CD4-positive, CD25-positive, alpha-beta regulatory T cell (primary cell): ENCODE results near the gene MRAP2. TPM values are rescaled to one million over a fixed set of nuclear protein-coding genes. Genes with fewer than 3 reads are reported as not detected.
"Not testable (repeated sequence)": the region's sequence is repeated elsewhere in the genome, so short reads cannot be mapped to it uniquely, and the experiment has no call there.

ENCODE experiments used
- ATAC-seq, 2 donors: fragments of 150-1000 bp; cut with Tn5 transposase; one replicate each; pipeline ENCODE4 v1.10.0; 2021; ENCODE audit warnings: low read depth in 2 of 2, moderate number of reproducible peaks in 2 of 2, moderate library complexity in 1 of 2
- DNase-seq, 3 donors: peaks; one replicate each; pipeline versions ENCODE4 v3.0.0 to v3.0.0-alpha.2; 2012 to 2022; ENCODE audit warnings: mixed read lengths in 1 of 3
- H3K27ac ChIP-seq: one replicate; pipeline ENCODE4 v1.7.0; 2013; ENCODE audit warnings: mild to moderate bottlenecking, low read length; ENCODE audit not compliant: insufficient read depth, poor library complexity, severe bottlenecking
- H3K27me3 ChIP-seq: one replicate; pipeline ENCODE4 v1.7.0; 2013; ENCODE audit warnings: low read length; ENCODE audit not compliant: control insufficient read depth, insufficient read depth
- H3K36me3 ChIP-seq: one replicate; pipeline ENCODE4 v1.7.0; 2013; ENCODE audit warnings: mild to moderate bottlenecking, low read length, moderate library complexity; ENCODE audit not compliant: control insufficient read depth, insufficient read depth
- H3K4me1 ChIP-seq: 2 replicates; pipeline ENCODE4 v1.7.0; 2013; ENCODE audit warnings: mild to moderate bottlenecking, low read length; ENCODE audit not compliant: insufficient read depth, control insufficient read depth, poor library complexity, severe bottlenecking
- H3K4me3 ChIP-seq: one replicate; pipeline ENCODE4 v1.7.0; 2013; ENCODE audit warnings: low read depth, mild to moderate bottlenecking, low read length, moderate library complexity
- H3K9me3 ChIP-seq, 2 experiments: 1 replicate in 1 of 2; 2 replicates in 1 of 2; pipeline ENCODE4 v1.7.0; 2013; ENCODE audit warnings: low read length in 2 of 2, mild to moderate bottlenecking in 1 of 2, moderate library complexity in 1 of 2; ENCODE audit not compliant: control insufficient read depth in 2 of 2
- H3K27ac Mint-ChIP-seq, 3 donors: one replicate each; pipeline ENCODE4 v1.8.0; 2020 to 2022; ENCODE audit warnings: mild to moderate bottlenecking in 3 of 3, mixed read lengths in 3 of 3, moderate library complexity in 2 of 3
- H3K27me3 Mint-ChIP-seq: one replicate; pipeline ENCODE4 v1.8.0; 2022; ENCODE audit warnings: mild to moderate bottlenecking, mixed read lengths
- H3K36me3 Mint-ChIP-seq: one replicate; pipeline ENCODE4 v1.8.0; 2020; ENCODE audit warnings: mixed read lengths
- H3K4me1 Mint-ChIP-seq, 4 donors: one replicate each; pipeline ENCODE4 v1.8.0; 2020 to 2022; ENCODE audit warnings: mixed read lengths in 4 of 4, mild to moderate bottlenecking in 1 of 4
- H3K4me3 Mint-ChIP-seq, 4 donors: one replicate each; pipeline ENCODE4 v1.8.0; 2020 to 2022; ENCODE audit warnings: mild to moderate bottlenecking in 4 of 4, mixed read lengths in 4 of 4, moderate library complexity in 3 of 4
- H3K9me3 Mint-ChIP-seq, 7 donors: one replicate each; pipeline ENCODE4 v1.8.0; 2020 to 2022; ENCODE audit warnings: mixed read lengths in 7 of 7, mild to moderate bottlenecking in 3 of 7, moderate library complexity in 2 of 7
- polyA plus RNA-seq, 4 donors: library from polyadenylated mRNA; unstranded; fragments of 300-500 nt; fragmentation: Illumina TruSeq; gene quantifications; one replicate each; pipeline ENCODE4 v1.2.3, GENCODE V29; 2021
- total RNA-seq: library from RNA; stranded (reverse); gene quantifications from one replicate; pipeline ENCODE4 v1.2.3, GENCODE V29; 2022

Gene MRAP2
- total and polyA plus RNA-seq, 5 donors from 2014 or later, result not detected

- Histone ChIP-seq H3K4me3 (no peak overlapping the region), H3K36me3 (no peaks in the 10 kb centered on the region), H3K27ac (no peak overlapping the region), H3K27me3 (no peaks in the 10 kb centered on the region), H3K9me3 (no peaks in the 10 kb centered on the region), H3K4me1 (no peaks in the 10 kb centered on the region)
- DNase-seq (no peak), ATAC-seq (no peak)
- Mint-ChIP-seq H3K9me3 (peaks cover 0 to 7% (median 3%) of the 10 kb centered on the region in 7 donors), H3K27ac (no peak overlapping the region), H3K36me3 (peaks cover 17% of the 10 kb centered on the region), H3K4me1 (no peaks in the 10 kb centered on the region), H3K4me3 (no peak overlapping the region), H3K27me3 (no peaks in the 10 kb centered on the region)
Observed at GRCh38 chr6:84118191-84118590, 84.6 kb downstream of the MRAP2 start.

GRCh38 chr6:84119277-84119676 lies 85.7 kb downstream of the MRAP2 start:
- Histone ChIP-seq H3K27me3 (no peaks in the 10 kb centered on the region), H3K27ac (no peak overlapping the region), H3K4me1 (no peaks in the 10 kb centered on the region), H3K36me3 (no peaks in the 10 kb centered on the region), H3K4me3 (no peak overlapping the region), H3K9me3 (no peaks in the 10 kb centered on the region)
- H3K27ac Mint-ChIP-seq, result no peak overlapping the region
- no peaks in the 10 kb centered on the region for H3K27me3 Mint-ChIP-seq
- DNase-seq (no peak), ATAC-seq (no peak)
- peaks cover 0 to 10% (median 3%) of the 10 kb centered on the region in 7 donors for H3K9me3 Mint-ChIP-seq
- no peaks in the 10 kb centered on the region for H3K4me1 Mint-ChIP-seq
- H3K4me3 Mint-ChIP-seq, result no peak overlapping the region
- H3K36me3 Mint-ChIP-seq, result peaks cover 27% of the 10 kb centered on the region

GRCh38 chr6:84123186-84123585 lies 89.6 kb downstream of the MRAP2 start:
- H3K36me3 Mint-ChIP-seq, result peaks cover 42% of the 10 kb centered on the region
- H3K4me3 Mint-ChIP-seq, result no peak overlapping the region
- Histone ChIP-seq H3K27ac (no peak overlapping the region), H3K4me1 (no peaks in the 10 kb centered on the region), H3K9me3 (no peaks in the 10 kb centered on the region), H3K36me3 (peaks cover 8% of the 10 kb centered on the region), H3K4me3 (no peak overlapping the region), H3K27me3 (no peaks in the 10 kb centered on the region)
- H3K27me3 Mint-ChIP-seq, result no peaks in the 10 kb centered on the region
- DNase-seq (no peak), ATAC-seq (no peak)
- H3K9me3 Mint-ChIP-seq, result peaks cover 0 to 8% (median 0%) of the 10 kb centered on the region in 7 donors
- no peak overlapping the region for H3K27ac Mint-ChIP-seq
- H3K4me1 Mint-ChIP-seq, result no peaks in the 10 kb centered on the region

GRCh38 chr6:84129588-84129987 lies 96.0 kb downstream of the MRAP2 start:
- H3K27ac Mint-ChIP-seq, ATAC-seq: not testable (repeated sequence)
- H3K36me3 Mint-ChIP-seq, result peaks cover 22% of the 10 kb centered on the region

GRCh38 chr6:84133385-84133784 lies 99.8 kb downstream of the MRAP2 start:
- not testable (repeated sequence) for H3K27me3 ChIP-seq, H3K9me3 ChIP-seq, ATAC-seq, H3K36me3 ChIP-seq, H3K4me1 ChIP-seq, H3K27me3 Mint-ChIP-seq, H3K27ac Mint-ChIP-seq, H3K4me3 ChIP-seq, H3K4me1 Mint-ChIP-seq, H3K27ac ChIP-seq, DNase-seq, H3K4me3 Mint-ChIP-seq, H3K9me3 Mint-ChIP-seq
- H3K36me3 Mint-ChIP-seq, result peaks cover 24% of the 10 kb centered on the region

More at GRCh38 chr6:84129588-84129987, 96.0 kb downstream of the MRAP2 start:
- H3K4me1 ChIP-seq, H3K27me3 Mint-ChIP-seq, H3K27ac ChIP-seq, H3K4me3 Mint-ChIP-seq, DNase-seq, H3K9me3 Mint-ChIP-seq, H3K4me3 ChIP-seq, H3K9me3 ChIP-seq, H3K27me3 ChIP-seq, H3K4me1 Mint-ChIP-seq: not testable (repeated sequence)
- H3K36me3 ChIP-seq, result peaks cover 10% of the 10 kb centered on the region

- no peaks in the 10 kb centered on the region for H3K27me3 Mint-ChIP-seq
- H3K27ac Mint-ChIP-seq, result no peak overlapping the region
- ATAC-seq, result no peak
- H3K27me3 ChIP-seq, result no peaks in the 10 kb centered on the region
- no peak overlapping the region for H3K4me3 Mint-ChIP-seq
- no peak overlapping the region for H3K27ac ChIP-seq
- H3K4me3 ChIP-seq, result no peak overlapping the region
- peaks cover 14% of the 10 kb centered on the region for H3K36me3 ChIP-seq
- no peaks in the 10 kb centered on the region for H3K4me1 ChIP-seq
- peaks cover 32% of the 10 kb centered on the region for H3K36me3 Mint-ChIP-seq
- no peaks in the 10 kb centered on the region for H3K4me1 Mint-ChIP-seq
- peaks cover 0 to 7% (median 0%) of the 10 kb centered on the region in 7 donors for H3K9me3 Mint-ChIP-seq
- no peaks in the 10 kb centered on the region for H3K9me3 ChIP-seq
- no peak for DNase-seq
Observed at GRCh38 chr6:84135291-84135690, 101.7 kb downstream of the MRAP2 start.

GRCh38 chr6:84136364-84137050 lies 102.9 kb downstream of the MRAP2 start:
- Mint-ChIP-seq H3K9me3 (peaks cover 0 to 2% (median 0%) of the 10 kb centered on the region in 7 donors), H3K36me3 (peaks cover 38% of the 10 kb centered on the region), H3K27me3 (no peaks in the 10 kb centered on the region), H3K27ac (peak overlapping the region in 1 of 3 donors; percentile 74), H3K4me1 (no peaks in the 10 kb centered on the region), H3K4me3 (no peak overlapping the region)
- DNase-seq (no peak), ATAC-seq (no peak)
- no peaks in the 10 kb centered on the region for H3K27me3 ChIP-seq
- H3K4me1 ChIP-seq, result no peaks in the 10 kb centered on the region
- no peak overlapping the region for H3K4me3 ChIP-seq
- peaks cover 21% of the 10 kb centered on the region for H3K36me3 ChIP-seq
- H3K9me3 ChIP-seq, result no peaks in the 10 kb centered on the region
- no peak overlapping the region for H3K27ac ChIP-seq

GRCh38 chr6:84137051-84137375 lies 103.4 kb downstream of the MRAP2 start:
- no peaks in the 10 kb centered on the region for H3K4me1 ChIP-seq
- H3K36me3 ChIP-seq, result peaks cover 21% of the 10 kb centered on the region
- H3K36me3 Mint-ChIP-seq, result peaks cover 41% of the 10 kb centered on the region
- no peak overlapping the region for H3K27ac Mint-ChIP-seq
- ATAC-seq, result no peak
- H3K27ac ChIP-seq, result no peak overlapping the region
- no peak overlapping the region for H3K4me3 ChIP-seq
- no peak overlapping the region for H3K4me3 Mint-ChIP-seq
- no peaks in the 10 kb centered on the region for H3K4me1 Mint-ChIP-seq
- H3K27me3 Mint-ChIP-seq, result no peaks in the 10 kb centered on the region
- peaks cover 0 to 2% (median 0%) of the 10 kb centered on the region in 7 donors for H3K9me3 Mint-ChIP-seq
- no peaks in the 10 kb centered on the region for H3K27me3 ChIP-seq
- H3K9me3 ChIP-seq, result no peaks in the 10 kb centered on the region
- no peak for DNase-seq
